DLD1 (cell line): ENCODE measurements around the gene HAUS3.

Source experiments
- in situ Hi-C: cut with HindIII; loops from 2 replicates; pipeline ENCODE4 v1.10.0; 2017; ENCODE audit warnings: low sequenced_read_pairs

HAUS3 gene

GRCh38 chr4:2253160-2254084 lies 11.5 kb upstream of the HAUS3 start:
- in situ Hi-C loops: no loop called here

- in situ Hi-C loops: no loop called here
These were observed 10.7 kb upstream of the HAUS3 start for GRCh38 chr4:2252530-2253091.

GRCh38 chr4:2251795-2252529 lies 10.0 kb upstream of the HAUS3 start:
- in situ Hi-C loops: no loop called here

- in situ Hi-C loops: no loop called here
These were observed 9.3 kb upstream of the HAUS3 start for GRCh38 chr4:2251073-2251794.

- in situ Hi-C loops: no loop called here
These were observed 8.6 kb upstream of the HAUS3 start for GRCh38 chr4:2250357-2251072.

GRCh38 chr4:2249526-2250356 lies 7.8 kb upstream of the HAUS3 start:
- in situ Hi-C loops: loop anchor here (10.0 kb wide), 2 partner anchors 55 to 145 kb away; no protein-coding TSS in a partner anchor

- in situ Hi-C loops: loop anchor here (10.0 kb wide), 2 partner anchors 56 to 146 kb away; no protein-coding TSS in a partner anchor
These were observed 6.9 kb upstream of the HAUS3 start for GRCh38 chr4:2248821-2249261.

GRCh38 chr4:2248044-2248780 lies 6.3 kb upstream of the HAUS3 start:
- in situ Hi-C loops: loop anchor here (10.0 kb wide), 2 partner anchors 57 to 147 kb away; no protein-coding TSS in a partner anchor

GRCh38 chr4:2247128-2248043 lies 5.5 kb upstream of the HAUS3 start:
- in situ Hi-C loops: loop anchor here (10.0 kb wide), 2 partner anchors 57 to 147 kb away; no protein-coding TSS in a partner anchor

- in situ Hi-C loops: loop anchor here (10.0 kb wide), 2 partner anchors 58 to 148 kb away; no protein-coding TSS in a partner anchor
These were observed 4.6 kb upstream of the HAUS3 start for GRCh38 chr4:2246384-2247127.

- in situ Hi-C loops: loop anchor here (10.0 kb wide), 2 partner anchors 59 to 149 kb away; no protein-coding TSS in a partner anchor
These were observed 3.9 kb upstream of the HAUS3 start for GRCh38 chr4:2245787-2246275.

- in situ Hi-C loops: loop anchor here (10.0 kb wide), 2 partner anchors 60 to 150 kb away; no protein-coding TSS in a partner anchor
These were observed 3.3 kb upstream of the HAUS3 start for GRCh38 chr4:2245057-2245786.

GRCh38 chr4:2243681-2244380 lies 1.9 kb upstream of the HAUS3 start:
- in situ Hi-C loops: loop anchor here (10.0 kb wide), 2 partner anchors 61 to 151 kb away; no protein-coding TSS in a partner anchor

- in situ Hi-C loops: loop anchor here (10.0 kb wide), 2 partner anchors 64 to 154 kb away; no protein-coding TSS in a partner anchor
These were observed 918 bp downstream of the HAUS3 start for GRCh38 chr4:2241003-2241402.
